ENCODE results near the gene CENPT. TPM values are rescaled to one million over a fixed set of nuclear protein-coding genes. Genes with fewer than 3 reads are reported as not detected.

CENPT gene
- total and polyA plus RNA-seq, 2 of the 13 experiments (the other 11 are each of a cell fraction or from before 2014, with no cell fraction given), result 40.9 to 43.3 TPM

DNA sequence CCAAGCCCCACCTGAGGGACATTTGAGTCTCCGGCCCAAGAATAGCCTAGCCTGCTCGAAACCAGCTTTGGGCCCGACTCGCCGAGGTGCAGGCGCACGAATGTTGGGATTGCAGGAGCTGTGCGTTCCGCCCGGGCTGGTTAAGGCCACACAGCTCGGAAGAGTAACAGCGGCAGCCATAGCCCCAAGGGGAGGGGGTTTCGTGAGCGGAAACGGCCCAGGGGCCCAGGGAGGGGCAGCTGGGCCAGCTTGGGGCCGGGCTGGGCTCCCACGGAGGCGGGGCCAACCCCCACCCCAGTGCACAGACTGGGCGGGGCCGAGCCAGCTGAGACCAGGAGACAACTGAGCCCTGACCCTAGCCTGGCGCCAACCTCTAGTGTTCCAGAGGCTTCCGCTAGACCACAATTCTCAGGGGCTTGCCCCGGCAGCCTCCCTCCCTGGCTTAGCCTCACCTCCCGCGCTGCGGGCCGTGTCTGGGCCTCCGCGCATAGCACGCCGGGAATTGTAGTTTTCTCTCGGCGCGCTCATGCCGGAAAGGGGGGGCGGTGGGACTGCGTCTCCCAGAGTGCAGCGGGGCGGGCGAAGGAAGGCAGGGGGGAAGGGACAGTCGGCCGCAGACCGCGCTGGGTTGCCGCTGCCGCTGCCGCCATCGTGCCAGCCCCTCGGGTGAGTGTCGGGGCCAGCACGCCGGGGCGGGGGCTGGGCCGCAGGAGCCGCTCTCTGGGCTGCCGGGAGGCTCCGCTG is 1.0 kb downstream of the CENPT start, which contains the start of gene NUTF2 (continued):
- TF ChIP-seq, protein P1, sequence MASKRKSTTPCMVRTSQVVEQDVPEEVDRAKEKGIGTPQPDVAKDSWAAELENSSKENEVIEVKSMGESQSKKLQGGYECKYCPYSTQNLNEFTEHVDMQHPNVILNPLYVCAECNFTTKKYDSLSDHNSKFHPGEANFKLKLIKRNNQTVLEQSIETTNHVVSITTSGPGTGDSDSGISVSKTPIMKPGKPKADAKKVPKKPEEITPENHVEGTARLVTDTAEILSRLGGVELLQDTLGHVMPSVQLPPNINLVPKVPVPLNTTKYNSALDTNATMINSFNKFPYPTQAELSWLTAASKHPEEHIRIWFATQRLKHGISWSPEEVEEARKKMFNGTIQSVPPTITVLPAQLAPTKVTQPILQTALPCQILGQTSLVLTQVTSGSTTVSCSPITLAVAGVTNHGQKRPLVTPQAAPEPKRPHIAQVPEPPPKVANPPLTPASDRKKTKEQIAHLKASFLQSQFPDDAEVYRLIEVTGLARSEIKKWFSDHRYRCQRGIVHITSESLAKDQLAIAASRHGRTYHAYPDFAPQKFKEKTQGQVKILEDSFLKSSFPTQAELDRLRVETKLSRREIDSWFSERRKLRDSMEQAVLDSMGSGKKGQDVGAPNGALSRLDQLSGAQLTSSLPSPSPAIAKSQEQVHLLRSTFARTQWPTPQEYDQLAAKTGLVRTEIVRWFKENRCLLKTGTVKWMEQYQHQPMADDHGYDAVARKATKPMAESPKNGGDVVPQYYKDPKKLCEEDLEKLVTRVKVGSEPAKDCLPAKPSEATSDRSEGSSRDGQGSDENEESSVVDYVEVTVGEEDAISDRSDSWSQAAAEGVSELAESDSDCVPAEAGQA (IDR thresholded peaks at IDR 0.05; ENCODE audit: low read depth), result peak; percentile 76; the same call in 1 of the 2 replicates
- TF ChIP-seq, protein P1 (CRISPR knock-in tag; IDR thresholded peaks at IDR 0.05; ENCODE audit: borderline replicate concordance), result 0 out of 2 replicates have a peak, but pooled peaks have one; percentile 32
- TF ChIP-seq, protein P2, sequence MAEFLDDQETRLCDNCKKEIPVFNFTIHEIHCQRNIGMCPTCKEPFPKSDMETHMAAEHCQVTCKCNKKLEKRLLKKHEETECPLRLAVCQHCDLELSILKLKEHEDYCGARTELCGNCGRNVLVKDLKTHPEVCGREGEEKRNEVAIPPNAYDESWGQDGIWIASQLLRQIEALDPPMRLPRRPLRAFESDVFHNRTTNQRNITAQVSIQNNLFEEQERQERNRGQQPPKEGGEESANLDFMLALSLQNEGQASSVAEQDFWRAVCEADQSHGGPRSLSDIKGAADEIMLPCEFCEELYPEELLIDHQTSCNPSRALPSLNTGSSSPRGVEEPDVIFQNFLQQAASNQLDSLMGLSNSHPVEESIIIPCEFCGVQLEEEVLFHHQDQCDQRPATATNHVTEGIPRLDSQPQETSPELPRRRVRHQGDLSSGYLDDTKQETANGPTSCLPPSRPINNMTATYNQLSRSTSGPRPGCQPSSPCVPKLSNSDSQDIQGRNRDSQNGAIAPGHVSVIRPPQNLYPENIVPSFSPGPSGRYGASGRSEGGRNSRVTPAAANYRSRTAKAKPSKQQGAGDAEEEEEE (CRISPR knock-in tag; IDR thresholded peaks at IDR 0.05; ENCODE audit: borderline replicate concordance), result peak; percentile 97; the same call in 1 of the 2 replicates
- TF ChIP-seq ZKSCAN1 (IDR thresholded peaks at IDR 0.05; ENCODE audit: low read length), result 0 out of 2 replicates have a peak, but pooled peaks have one; percentile 54
- TF ChIP-seq MATR3 (CRISPR knock-in tag; IDR thresholded peaks at IDR 0.05), result no peak
- no peak for TF ChIP-seq RFXANK (CRISPR knock-in tag; IDR thresholded peaks at IDR 0.05)
- TF ChIP-seq, protein P3, sequence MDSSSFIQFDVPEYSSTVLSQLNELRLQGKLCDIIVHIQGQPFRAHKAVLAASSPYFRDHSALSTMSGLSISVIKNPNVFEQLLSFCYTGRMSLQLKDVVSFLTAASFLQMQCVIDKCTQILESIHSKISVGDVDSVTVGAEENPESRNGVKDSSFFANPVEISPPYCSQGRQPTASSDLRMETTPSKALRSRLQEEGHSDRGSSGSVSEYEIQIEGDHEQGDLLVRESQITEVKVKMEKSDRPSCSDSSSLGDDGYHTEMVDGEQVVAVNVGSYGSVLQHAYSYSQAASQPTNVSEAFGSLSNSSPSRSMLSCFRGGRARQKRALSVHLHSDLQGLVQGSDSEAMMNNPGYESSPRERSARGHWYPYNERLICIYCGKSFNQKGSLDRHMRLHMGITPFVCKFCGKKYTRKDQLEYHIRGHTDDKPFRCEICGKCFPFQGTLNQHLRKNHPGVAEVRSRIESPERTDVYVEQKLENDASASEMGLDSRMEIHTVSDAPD (CRISPR knock-in tag; IDR thresholded peaks at IDR 0.05), result peak; percentile 81; the same call in 1 of the 2 replicates
- no peak for TF ChIP-seq PCBP2 (optimal IDR thresholded peaks at IDR 0.05; ENCODE audit: low read depth, low read length, poor library complexity, severe bottlenecking)
- peak; percentile 72; the same call in 1 of the 2 replicates for TF ChIP-seq ERF (CRISPR knock-in tag; IDR thresholded peaks at IDR 0.05)
- TF ChIP-seq ZSCAN30 (CRISPR knock-in tag; IDR thresholded peaks at IDR 0.05), result peak; percentile 91
- TF ChIP-seq, protein P4, sequence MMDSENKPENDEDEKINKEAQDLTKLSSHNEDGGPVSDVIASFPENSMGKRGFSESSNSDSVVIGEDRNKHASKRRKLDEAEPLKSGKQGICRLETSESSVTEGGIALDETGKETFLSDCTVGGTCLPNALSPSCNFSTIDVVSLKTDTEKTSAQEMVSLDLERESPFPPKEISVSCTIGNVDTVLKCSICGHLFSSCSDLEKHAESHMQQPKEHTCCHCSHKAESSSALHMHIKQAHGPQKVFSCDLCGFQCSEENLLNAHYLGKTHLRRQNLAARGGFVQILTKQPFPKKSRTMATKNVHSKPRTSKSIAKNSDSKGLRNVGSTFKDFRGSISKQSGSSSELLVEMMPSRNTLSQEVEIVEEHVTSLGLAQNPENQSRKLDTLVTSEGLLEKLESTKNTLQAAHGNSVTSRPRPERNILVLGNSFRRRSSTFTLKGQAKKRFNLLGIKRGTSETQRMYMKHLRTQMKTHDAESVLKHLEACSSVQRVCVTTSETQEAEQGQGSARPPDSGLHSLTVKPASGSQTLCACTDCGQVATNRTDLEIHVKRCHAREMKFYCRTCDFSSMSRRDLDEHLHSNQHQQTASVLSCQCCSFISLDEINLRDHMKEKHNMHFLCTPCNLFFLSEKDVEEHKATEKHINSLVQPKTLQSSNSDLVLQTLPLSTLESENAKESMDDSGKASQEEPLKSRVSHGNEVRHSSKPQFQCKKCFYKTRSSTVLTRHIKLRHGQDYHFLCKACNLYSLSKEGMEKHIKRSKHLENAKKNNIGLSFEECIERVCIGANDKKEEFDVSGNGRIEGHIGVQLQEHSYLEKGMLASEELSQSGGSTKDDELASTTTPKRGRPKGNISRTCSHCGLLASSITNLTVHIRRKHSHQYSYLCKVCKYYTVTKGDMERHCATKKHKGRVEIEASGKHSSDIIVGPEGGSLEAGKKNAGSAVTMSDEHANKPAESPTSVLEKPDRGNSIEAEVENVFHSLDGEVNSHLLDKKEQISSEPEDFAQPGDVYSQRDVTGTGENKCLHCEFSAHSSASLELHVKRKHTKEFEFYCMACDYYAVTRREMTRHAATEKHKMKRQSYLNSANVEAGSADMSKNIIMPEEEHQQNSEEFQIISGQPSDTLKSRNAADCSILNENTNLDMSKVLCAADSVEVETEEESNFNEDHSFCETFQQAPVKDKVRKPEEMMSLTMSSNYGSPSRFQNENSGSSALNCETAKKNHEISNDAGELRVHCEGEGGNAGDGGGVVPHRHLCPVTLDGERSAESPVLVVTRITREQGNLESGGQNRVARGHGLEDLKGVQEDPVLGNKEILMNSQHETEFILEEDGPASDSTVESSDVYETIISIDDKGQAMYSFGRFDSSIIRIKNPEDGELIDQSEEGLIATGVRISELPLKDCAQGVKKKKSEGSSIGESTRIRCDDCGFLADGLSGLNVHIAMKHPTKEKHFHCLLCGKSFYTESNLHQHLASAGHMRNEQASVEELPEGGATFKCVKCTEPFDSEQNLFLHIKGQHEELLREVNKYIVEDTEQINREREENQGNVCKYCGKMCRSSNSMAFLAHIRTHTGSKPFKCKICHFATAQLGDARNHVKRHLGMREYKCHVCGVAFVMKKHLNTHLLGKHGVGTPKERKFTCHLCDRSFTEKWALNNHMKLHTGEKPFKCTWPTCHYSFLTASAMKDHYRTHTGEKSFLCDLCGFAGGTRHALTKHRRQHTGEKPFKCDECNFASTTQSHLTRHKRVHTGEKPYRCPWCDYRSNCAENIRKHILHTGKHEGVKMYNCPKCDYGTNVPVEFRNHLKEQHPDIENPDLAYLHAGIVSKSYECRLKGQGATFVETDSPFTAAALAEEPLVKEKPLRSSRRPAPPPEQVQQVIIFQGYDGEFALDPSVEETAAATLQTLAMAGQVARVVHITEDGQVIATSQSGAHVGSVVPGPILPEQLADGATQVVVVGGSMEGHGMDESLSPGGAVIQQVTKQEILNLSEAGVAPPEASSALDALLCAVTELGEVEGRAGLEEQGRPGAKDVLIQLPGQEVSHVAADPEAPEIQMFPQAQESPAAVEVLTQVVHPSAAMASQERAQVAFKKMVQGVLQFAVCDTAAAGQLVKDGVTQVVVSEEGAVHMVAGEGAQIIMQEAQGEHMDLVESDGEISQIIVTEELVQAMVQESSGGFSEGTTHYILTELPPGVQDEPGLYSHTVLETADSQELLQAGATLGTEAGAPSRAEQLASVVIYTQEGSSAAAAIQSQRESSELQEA (CRISPR knock-in tag; IDR thresholded peaks at IDR 0.05; ENCODE audit: not compliant biosample characterization), result peak; percentile 94
